Activated CD4-positive, alpha-beta T cell treated with anti-CD3 and anti-CD28 coated beads, Interleukin-2, amount 50 U/mL, for 24 hours (primary cell): ENCODE measurements around the gene TACC2.

Experiments
- DNase-seq, 2 donors: peaks; one replicate each; pipeline ENCODE4 v3.0.0-alpha.2; 2020; ENCODE audit warnings: low read depth in 1 of 2, low spot score in 1 of 2

The TACC2 gene

DNA sequence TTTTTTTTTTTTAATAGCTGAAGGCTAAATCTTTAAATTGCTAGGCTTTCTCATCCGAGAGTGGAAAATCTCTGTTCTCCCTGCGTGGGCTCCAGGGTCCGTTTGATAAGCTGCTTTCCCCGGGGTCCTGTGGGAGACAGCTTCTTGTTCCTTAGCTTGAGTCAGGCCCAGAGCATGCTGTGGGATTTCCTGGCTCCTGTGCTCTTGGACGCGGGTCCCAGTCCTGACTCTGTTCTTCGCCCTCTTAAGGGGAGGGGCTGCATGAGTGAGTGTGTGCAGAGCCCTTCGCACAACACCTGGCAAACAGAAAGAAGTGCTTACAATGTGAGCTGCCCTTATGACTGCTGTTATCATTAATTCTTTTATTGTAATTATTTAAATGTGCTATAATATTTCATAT, 133.5 kb downstream of the TACC2 start:
- DNase-seq, result no peak

DNA sequence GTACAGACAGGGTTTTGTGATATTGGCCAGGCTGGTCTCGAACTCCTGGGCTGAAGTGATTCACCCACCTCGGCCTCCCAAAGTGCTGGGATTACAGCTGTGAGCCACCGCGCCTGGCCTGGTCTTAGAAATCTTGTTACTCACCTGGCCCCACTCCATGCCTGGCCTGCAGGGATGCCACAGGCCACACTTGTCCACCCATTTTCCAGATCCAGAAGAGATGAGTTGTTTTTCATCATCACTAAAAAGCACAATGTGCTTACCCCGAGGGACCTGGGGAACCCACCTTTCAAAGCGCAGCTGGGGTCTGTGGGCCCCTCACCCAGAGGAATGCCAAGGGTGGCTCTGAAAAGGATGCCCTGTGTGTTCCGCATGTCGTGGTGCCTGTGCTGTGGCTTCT, 134.2 kb downstream of the TACC2 start:
- no peak for DNase-seq

DNA sequence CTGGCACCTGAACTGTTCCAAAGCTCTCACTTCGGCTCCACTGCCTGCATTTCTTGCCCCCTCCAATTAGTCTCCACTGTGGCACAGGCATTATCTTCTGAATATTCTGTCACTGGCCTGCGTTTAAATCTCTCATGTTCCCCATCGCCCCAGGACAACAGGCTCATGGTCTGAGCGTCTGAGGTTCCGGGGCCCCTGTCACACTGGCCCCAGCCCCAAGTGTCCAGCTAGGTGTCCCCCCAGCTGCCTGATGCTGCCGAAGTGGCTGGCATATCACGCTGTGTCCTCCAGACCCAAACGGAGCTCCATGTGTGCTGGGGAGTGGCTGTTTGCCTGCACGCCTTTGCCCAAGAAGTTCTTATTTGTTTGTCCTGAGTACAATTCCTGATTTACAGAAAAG, 135.4 kb downstream of the TACC2 start:
- DNase-seq, result no peak

DNA sequence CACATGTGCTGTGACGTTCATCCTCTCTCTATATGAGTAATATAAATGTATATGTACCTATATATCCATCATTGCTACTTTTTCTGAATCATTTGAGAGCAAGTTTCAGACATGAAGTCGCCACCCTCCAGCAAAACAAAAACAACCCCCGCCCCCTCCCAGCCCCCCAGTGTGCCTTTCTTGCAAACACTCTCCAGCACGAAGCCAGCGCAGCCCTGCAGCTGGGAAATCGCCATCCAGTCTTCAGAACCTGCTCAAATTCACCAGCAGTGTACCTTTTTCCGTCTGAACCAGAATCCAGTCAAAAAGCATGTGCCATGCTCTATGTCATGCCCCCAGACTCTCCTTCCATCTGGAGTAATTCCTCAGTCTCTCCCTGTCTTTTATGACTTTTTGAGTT, 135.8 kb downstream of the TACC2 start:
- DNase-seq, result no peak

DNA sequence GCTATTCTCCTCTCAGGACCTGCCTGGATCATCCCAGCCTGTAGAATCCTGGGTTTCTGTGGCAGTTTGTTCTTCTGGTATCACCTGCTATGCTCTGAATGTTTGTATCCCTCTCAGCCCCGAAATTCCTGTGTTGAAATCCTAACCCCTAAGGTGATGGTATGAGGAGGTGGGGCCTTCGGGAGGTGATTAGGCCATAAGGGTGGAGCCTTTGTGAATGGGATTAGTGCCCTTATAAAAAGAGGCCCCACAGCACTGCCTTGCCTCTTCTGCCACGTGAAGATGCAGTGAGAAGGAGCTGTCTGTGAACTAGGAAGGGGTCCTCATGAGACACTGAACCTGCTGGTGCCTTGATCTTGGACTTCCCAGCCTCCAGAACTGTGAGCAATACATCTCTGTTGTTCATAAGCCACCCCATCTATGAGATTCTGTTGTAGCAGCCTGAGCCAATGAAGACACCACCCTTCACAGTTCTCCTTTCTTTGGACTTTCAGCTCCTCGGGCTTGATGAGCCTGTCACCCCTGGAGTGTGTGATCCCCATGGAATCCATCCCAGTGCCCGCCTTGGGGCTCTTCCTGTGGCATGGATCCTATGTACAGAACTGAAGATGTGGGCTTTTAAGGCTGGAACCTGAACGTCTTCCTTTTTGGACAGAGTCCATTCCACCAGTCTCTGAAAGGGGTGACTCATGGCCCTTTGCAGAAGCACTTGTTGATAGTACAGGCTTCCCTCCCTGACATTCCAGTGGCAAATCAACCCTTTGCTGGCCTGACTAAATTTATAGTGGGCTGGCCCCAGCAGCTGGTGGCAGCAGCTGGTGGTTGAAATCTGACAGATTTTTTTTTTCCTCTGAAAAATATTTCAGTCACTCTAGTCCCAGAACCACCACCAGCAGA, 138.0 kb downstream of the TACC2 start:
- DNase-seq, result no peak

DNA sequence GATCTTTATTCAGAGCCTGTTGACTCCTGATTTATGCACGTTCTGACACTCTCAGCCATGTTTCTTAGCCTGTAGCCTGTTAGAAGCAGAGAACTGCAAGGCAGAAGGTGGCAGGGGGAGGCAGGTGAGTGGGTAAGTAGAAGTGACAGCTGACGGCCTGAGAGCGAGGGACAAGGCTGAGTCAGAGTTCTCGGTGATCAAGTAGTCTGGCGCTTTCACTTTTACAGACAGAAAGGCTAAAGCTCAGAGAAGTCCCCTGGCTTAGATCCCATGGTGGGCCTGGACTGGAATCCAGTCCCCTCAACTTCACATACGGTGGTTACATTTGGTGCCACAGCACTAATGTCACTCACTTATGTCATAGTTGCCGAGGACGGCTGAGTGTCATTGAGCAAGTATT, 139.0 kb downstream of the TACC2 start:
- DNase-seq, result no peak

DNA sequence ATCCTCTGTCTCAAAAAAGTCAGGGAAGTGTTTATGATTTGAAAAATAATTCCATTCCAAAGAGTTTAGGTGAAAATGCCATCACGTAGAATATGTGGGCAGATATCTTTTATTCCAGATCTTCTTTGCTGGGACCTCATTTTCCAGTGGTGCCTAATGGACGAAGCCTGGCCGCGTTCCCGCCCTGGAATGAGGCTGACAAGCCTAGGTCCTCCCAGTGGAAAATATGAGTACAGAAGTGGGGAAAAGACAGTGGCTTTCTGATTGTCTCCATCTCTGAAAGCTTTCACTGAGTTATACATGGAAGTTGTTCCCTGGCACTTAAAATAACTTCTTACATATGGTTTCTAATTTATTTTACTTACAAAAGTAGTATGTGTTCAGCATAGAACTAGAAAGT, 139.4 kb downstream of the TACC2 start:
- DNase-seq, result no peak

DNA sequence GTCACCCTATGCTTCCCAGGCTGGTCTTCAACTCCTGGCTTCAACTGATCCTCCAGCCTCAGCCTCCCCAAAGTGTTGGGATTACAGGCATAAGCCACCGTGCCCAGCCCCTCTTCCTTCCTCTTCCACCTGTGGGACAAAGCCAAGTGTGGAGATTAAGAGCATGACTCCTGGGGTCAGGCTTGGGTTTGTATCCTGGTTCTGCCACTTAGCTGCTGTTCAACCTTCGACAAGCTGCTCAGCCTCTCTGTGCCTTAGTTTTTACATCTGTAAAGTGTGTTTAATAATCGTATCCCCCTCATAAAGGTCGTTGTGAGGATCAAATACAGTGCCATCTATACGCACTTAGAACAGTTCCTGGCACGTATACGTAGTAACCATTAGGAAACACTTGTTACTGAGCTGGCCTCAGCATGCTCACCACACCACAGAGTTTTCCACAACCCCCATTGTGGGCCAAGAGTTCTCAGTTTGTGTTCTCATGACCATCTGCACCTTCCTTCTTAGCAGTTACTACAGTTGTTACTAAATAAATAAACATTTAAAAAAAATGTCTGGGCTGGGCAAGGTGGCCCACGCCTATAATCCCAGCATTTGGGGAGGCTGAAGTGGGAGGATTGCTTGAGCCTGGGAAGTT, 141.6 kb downstream of the TACC2 start:
- no peak for DNase-seq

DNA sequence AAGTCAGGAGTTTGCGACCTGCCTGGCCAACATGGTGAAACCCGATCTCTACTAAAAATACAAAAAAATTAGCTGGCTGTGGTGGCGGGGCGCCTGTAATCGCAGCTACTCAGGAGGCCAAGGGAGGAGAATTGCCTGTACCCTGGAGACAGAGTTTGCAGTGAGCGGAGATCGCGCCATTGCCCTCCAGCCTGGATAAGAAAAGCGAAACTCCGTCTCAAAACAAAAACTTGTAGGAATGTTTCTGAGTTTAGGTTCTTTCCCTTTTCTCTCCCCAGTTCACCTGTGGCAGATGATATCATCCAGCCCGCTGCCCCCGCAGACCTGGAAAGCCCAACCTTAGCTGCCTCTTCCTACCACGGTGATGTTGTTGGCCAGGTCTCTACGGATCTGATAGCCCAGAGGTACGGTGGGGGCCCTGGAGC, 143.4 kb downstream of the TACC2 start:
- DNase-seq, result no peak

DNA sequence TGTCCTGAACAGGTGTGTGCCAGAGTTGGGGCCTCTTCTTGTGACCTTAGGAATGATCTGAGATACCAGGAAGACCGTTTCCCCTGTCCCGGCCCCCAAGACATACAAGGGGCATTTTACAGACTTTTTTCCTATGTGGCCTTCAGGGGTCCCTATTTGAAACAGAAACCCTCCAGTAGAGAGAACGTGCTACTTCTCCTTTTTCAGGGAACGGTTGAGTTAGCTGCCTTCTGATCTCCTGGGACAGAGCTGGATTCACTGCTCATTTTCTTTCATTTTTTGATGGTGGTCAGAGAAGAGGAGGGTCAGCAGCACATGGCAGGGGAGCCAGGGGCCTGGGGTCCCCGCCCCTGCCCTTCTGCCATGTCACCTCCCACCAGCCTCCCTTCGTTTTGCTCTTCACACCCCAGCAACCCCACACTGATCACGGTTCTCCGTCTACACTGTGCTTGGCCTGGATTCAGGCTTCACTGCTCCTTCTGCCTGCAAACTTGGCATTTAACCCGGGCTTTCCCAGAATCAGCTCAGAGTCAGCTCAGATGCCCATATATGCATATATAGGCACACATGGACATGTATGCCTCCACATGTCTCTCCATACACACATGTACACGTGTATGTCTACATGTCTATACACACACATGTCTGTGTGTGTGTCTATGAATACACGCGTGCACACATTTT, 144.1 kb downstream of the TACC2 start:
- DNase-seq, result no peak

DNA sequence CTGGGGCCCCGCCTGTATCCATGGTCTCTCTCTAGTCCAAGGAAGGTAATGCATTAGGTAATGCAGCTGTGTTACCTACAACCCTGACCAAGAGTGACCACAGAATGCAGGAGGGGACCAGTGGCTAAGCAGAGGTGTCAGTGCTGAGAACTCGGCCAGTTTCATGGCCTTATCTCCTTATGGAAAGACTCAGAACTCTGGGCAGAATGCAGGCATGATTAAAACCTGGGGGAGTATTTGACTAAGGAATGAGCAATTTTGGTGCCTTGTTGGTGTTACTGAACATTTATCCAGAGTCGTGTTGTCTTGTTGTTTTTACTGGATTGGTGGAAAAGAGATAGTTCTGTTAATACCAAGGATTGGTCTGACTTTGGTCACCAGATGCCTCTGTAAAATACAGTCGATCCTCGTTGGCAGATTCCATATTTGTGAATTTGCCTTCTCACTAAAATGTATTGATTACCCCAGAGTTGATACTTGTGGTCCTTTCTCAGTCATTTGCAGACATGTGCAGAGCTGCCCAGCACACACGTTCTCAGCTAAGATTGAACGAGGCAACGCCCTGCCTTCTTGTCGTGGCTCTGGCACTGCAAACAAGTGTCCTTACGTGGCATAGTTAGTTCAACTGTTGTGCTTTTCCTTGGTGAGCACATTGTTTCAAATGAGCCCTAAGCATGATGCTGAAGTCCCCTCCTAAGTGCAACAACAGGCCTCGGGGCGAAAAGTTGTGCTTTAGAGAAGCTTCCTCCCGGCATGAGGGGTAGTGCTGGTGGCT, 146.5 kb downstream of the TACC2 start:
- DNase-seq, result no peak

DNA sequence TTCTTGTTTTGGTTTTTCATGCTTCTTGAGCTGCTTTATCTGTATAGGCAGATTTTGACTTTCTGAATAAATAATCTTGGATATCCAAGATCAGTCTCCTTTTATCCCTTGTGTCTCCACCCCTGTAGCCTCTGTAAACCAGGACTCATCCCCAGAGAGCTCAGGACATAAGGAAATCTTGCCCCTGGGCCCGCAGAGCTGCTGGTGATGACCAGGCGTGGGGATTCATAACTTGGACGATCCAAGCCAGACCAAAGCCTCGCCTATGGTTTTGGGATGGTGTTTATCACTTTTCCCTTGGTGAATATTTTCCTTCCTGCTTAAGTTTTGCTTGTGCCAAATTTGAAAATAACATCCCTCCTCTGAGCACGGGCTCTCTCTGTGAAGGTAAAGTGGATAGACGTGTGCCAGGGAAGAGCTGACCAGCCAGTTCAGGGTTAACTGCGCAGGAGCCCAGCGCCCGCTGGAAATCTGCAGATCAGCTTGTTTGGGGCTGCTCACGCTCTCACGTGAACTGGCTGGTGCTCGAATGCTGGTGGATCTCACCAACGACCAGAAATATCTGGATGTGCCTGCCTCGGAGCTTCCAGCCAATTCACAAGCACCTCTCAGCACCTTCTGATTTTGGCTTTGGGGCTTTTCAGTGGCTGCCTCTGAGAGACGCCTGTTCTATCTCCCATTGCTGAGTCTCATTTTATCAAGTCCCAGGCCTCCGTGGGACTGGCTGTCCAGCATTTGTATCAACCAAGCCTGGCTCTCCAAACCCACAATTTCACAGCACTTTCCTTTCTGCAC, 150.1 kb downstream of the TACC2 start:
- DNase-seq, result no peak

DNA sequence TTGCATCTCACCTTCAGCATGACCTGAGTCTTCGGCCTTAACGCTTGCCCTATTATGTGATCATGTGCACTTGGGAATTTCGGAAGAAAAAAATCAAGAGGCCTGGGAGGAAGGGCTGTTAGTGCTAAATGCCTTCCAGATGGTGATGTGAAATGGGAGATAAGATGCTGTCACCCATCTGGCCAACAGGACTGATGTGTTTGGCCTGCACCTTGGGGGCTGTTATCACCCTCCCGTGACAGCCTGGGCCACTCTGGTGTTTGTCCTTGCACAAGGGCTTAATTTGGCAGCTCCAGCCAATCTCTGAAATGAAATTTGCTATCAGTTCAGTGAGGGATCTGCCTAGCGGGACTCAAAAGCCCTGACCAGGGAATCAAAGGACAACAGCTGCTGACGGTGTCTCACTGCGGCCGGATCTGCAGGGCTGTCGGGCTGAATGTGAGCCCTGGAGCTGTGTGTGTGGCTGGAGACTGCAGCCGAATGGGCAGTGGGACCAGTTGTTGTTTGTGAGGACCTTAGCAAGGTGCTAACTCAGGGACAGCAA, 150.7 kb downstream of the TACC2 start:
- no peak for DNase-seq

DNA sequence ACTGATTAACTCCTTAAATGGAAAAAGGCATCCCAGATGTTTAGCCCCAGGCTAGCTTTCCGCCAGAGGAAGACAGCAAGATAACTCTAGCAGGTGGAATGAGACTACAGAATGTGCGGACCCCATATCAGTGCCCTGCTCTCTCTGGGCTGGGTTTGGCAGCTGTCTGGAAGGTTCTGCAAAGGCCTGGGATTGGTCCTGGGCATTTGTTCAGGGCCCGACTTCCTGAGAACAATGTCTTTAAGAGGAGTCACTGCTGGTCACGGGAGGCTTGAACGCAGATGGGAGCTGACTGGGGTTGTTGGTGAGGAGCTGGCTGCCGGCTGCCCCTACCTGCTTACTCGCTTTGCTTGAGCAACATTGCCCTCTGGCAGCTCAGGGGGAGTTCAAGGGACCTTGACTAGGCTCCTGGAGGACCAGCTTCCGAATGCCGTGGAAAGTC, 151.5 kb downstream of the TACC2 start:
- no peak for DNase-seq

DNA sequence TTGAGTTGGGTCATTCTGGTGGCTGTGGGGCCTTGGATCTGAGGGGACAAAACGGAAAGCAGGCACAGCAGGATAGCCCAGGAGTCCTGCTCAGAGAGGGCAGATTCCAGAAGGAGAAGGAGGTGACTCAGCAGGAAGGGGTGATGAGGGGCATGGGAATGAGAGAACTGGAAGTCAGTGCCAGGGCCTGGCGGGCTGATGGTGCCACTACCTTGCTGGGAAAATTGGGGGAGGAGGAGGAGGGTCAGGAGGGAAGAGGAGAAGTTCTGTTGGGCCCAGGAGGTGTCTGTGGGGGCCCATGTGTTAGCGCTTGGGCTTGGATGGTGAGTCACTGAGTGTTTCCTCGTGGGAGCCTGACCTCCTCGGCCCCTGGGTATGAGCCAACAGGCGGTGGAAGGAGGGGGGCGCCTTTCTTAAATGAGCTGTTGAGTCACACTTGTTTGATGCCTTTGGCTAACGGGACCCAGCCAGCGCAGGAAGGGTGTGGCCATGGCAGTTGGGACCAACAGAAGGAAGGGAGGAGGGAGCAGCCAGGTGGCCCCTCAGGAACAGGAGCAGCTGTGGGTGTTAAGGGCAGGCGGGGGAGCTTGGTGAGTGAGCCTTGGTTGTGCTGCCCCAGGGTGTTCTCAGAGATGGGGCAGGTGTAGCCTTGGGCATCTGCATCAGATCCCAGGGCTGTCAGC, 152.1 kb downstream of the TACC2 start:
- DNase-seq, result no peak

DNA sequence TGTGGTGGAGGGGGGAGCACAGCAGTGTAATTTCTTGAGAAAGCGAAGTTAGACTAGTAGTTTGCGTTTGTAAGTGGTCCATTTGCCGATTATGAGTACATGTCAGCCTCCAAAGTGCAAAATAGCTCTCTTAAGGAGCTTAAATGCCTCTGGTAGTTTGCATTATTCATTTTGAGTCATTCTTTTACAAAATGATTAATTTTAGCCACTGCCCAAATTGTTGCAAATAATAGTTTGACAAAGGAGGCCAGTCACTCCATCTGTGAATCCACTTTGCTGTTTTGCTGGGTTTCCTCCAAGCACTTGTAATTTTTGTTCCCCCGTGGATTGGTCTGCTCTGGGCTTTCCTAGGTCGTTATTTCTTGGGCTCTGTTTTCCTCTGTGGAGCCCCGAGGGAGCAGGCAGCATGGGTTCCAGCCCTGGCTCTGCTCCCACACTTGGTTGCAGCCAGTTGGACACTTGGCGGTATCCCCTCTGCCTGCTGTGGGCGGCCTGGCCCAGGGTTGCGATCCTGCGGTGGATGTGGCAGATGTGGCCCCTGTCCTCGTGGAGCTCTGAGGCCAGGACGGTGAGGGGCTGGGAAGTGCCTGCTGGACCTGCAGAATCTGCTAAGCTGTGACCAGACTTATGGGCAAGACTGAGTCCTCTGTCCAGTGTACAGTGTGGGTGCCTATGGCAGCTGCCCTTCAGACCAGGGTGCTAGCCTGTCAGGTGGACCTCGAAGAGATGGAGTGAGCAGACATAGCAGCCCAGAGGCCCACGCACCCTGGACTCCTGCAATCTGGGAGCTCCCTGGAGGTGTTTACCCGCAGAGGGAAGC, 153.1 kb downstream of the TACC2 start:
- DNase-seq, result no peak

DNA sequence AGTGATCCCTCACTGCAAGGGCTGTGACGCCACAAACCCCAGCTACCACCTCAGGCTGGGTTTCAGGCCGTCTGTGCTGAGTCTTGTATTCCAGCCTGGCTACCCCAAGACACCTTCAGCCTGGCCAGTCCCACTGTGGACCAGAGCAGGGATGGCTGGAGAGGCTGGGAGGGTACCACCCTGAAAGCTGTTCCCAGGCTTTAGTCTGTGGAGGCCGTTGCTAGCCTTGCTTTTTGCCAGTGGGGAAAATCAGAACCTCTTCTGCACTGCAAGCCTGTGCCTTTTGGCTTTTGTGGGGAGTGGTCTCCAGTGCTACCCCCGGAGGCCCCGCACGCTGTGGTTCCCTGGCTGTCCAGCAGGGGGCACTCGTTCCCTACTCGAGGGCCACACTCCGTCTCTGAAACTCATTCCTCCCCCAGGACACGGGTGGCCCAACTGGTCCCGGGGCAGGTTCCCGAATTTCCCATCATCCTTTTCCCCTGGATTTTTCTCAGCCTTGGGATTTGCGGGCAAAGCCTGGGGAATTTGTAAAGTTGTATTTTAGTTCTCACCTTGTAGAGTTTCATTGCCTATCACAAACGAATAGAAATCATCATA, 153.8 kb downstream of the TACC2 start:
- DNase-seq, result no peak

DNA sequence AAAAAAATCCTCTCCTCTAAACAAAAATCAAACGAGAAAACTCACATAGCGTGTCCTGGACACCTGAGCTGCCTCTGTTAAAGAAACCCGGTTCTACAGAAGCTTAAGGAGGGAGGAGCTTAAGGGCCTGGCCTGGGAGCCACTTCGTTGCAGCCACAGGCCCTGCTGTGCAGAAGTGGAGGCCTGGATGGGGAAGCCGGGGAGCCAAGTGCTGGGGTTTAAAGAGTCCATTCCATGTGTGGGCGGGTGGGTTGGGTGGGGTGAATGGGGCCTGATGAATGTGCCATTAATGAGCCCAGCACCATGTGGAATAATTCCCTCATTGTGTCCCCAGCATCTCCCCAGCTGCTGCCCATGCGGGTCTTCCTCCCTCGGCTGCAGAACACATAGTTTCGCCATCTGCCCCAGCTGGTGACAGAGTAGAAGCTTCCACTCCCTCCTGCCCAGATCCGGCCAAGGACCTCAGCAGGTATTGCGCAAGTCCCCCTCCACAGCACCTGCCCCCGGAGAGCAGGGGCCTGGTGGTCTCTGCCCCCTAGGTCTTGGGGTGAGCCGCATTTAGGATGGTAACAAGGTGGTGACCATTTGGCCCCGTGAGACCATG, 154.4 kb downstream of the TACC2 start:
- no peak for DNase-seq
